ENCODE measurements around the gene ADAM19.
"Not testable (repeated sequence)": the region's sequence is repeated elsewhere in the genome, so short reads cannot be mapped to it uniquely, and the experiment has no call there.

Gene ADAM19

DNA sequence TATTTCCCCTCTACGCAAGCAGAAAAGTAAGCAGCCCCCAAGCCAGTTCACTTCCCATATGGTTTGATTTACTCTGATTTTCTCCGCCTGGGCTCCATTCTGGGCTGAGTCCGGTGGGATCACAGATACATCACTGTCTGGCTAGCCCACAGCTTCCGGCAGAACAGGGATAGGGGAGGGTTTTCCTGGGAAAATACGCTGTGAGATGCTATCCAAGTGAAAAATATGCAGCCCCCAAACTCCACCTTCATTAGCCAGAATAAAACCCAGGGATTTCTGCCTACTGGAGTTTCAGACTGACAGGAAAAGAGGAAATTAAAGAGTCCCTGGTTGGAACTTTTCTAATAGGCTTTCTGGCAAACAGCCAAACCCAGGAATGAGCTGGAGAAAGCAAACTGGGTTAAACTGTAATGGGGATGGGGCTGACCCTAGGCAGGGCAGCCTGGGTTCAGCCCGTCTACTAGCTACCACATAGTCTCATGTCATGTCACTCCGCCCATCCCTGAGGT is 132.5 kb downstream of the ADAM19 start:
- ChIA-PET CTCF (no interaction called here), POLR2A (no interaction called here)
- DNase-seq (ENCODE audit: extremely low spot score), result no peak
- no peak for TF ChIP-seq L3MBTL2 (conservative IDR thresholded peaks at IDR 0.05)
- no peak for TF ChIP-seq LEF1 (IDR thresholded peaks at IDR 0.05; ENCODE audit: borderline replicate concordance)
- no peak for TF ChIP-seq BHLHE40 (IDR thresholded peaks at IDR 0.05; ENCODE audit: borderline replicate concordance)
- no peak for TF ChIP-seq TARDBP (IDR thresholded peaks at IDR 0.05)
- no peak for TF ChIP-seq ELF4 (IDR thresholded peaks at IDR 0.05)
- no peak for TF ChIP-seq SP1 (IDR thresholded peaks at IDR 0.05)

DNA sequence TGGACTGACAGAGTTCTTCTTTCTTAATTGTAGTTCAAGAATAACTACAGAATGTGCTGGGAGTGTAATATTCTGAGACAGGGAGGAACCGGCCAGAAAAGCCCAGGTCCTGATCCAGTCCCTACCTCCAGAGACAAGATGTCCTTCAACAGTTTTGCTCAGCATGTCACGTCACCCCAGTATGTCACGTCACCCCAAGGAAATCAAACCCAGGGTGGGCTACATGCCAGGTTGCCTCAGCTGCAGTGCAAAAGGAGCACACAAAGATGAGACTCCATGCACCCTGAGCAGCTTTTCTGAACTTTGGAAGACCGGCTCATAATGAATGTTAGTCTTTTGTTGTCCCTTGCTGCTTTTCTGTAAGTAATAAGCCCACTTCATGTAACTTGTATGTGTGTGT is 141.5 kb downstream of the ADAM19 start:
- DNase-seq (ENCODE audit: extremely low spot score), result no peak
- CTCF ChIA-PET, result interaction anchor here (0.7 kb wide), 1 partner anchor 283 kb away, joined by 5 read pairs; no protein-coding TSS in a partner anchor
- POLR2A ChIA-PET, result no interaction called here
- TF ChIP-seq, protein P1, sequence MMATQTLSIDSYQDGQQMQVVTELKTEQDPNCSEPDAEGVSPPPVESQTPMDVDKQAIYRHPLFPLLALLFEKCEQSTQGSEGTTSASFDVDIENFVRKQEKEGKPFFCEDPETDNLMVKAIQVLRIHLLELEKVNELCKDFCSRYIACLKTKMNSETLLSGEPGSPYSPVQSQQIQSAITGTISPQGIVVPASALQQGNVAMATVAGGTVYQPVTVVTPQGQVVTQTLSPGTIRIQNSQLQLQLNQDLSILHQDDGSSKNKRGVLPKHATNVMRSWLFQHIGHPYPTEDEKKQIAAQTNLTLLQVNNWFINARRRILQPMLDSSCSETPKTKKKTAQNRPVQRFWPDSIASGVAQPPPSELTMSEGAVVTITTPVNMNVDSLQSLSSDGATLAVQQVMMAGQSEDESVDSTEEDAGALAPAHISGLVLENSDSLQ (IDR thresholded peaks at IDR 0.05), result no peak
- TF ChIP-seq NFRKB (IDR thresholded peaks at IDR 0.05) (no peak), BHLHE40 (IDR thresholded peaks at IDR 0.05; ENCODE audit: borderline replicate concordance) (no peak)

DNA sequence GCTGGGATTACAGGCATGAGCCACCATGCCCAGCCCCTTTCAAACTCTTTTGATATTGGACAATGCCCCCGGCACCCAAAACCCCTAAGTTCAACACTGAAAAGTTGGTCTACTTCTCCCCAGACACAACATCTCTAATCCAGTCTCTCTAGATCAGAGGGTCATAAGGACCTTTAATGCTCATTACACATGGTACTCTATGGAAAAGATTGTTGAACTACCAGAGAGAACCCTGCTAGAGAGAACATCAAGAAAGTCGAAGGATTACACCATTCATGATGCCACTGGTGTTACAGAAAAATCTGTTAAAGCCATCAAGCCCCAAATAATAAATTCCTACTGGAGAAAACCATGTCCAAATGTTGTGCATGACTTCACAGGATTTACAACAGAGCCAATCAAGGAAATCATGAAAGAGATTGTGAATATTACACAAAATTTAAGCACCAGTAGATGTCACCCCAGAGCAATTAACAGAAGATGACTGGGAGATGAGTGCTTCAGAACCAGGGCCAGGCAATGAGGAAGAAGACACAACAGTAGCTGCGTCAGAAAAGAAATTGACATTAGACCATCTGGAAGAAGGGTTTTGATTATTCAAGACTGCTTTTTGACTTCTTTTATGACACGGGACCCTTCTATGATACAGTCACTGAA is 143.9 kb downstream of the ADAM19 start:
- ChIA-PET CTCF (interaction anchor here (0.6 to 1.3 kb wide), 5 partner anchors 15 to 538 kb away, joined by 3 to 5 read pairs (median 3); no protein-coding TSS in a partner anchor), POLR2A (no interaction called here)
- no peak for TF ChIP-seq ZNF384 (IDR thresholded peaks at IDR 0.05)
- no peak for TF ChIP-seq ARNT (IDR thresholded peaks at IDR 0.05)
- no peak for TF ChIP-seq BHLHE40 (IDR thresholded peaks at IDR 0.05; ENCODE audit: borderline replicate concordance)
- TF ChIP-seq TARDBP (IDR thresholded peaks at IDR 0.05), result no peak
- no peak for TF ChIP-seq ELF4 (IDR thresholded peaks at IDR 0.05)
- no peak for TF ChIP-seq L3MBTL2 (conservative IDR thresholded peaks at IDR 0.05)
- TF ChIP-seq SP1 (IDR thresholded peaks at IDR 0.05), result no peak
- no peak for TF ChIP-seq CTBP1 (IDR thresholded peaks at IDR 0.05; ENCODE audit: borderline replicate concordance)
- no peak for TF ChIP-seq SUZ12 (IDR thresholded peaks at IDR 0.05)
- no peak for TF ChIP-seq LEF1 (IDR thresholded peaks at IDR 0.05; ENCODE audit: borderline replicate concordance)
- no peak for TF ChIP-seq HDGF (IDR thresholded peaks at IDR 0.05; ENCODE audit: borderline replicate concordance)
- DNase-seq (ENCODE audit: extremely low spot score), result no peak

DNA sequence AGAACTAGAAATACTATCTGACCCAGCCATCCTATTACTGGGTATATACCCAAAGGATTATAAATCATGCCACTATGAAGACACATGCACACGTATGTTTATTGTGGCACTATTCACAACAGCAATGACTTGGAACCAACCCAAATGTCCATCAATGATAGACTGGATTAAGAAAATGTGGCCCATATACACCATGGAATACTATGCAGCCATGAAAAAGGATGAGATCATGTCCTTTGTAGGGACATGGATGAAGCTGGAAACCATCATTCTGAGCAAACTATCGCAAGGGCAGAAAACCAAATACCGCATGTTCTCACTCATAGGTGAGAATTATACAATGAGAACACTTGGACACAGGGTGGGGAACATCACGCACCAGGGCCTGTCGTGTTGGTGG is 145.7 kb downstream of the ADAM19 start:
- DNase-seq (ENCODE audit: extremely low spot score); CTCF ChIA-PET; POLR2A ChIA-PET: not testable (repeated sequence)
